Activated naive CD4-positive, alpha-beta T cell treated with Interleukin-2 at 50 U/mL for 16 hours (primary cell): Measurements from ENCODE around the gene MOB2.

Source experiments
- DNase-seq: peaks from one replicate; pipeline ENCODE4 v3.0.0-alpha.2; 2020

Gene MOB2

GRCh38 chr11:1502954-1503707 is 16.6 kb upstream of the MOB2 start:
- no peak for DNase-seq

GRCh38 chr11:1502168-1502953 is 15.8 kb upstream of the MOB2 start:
- no peak for DNase-seq

DNA sequence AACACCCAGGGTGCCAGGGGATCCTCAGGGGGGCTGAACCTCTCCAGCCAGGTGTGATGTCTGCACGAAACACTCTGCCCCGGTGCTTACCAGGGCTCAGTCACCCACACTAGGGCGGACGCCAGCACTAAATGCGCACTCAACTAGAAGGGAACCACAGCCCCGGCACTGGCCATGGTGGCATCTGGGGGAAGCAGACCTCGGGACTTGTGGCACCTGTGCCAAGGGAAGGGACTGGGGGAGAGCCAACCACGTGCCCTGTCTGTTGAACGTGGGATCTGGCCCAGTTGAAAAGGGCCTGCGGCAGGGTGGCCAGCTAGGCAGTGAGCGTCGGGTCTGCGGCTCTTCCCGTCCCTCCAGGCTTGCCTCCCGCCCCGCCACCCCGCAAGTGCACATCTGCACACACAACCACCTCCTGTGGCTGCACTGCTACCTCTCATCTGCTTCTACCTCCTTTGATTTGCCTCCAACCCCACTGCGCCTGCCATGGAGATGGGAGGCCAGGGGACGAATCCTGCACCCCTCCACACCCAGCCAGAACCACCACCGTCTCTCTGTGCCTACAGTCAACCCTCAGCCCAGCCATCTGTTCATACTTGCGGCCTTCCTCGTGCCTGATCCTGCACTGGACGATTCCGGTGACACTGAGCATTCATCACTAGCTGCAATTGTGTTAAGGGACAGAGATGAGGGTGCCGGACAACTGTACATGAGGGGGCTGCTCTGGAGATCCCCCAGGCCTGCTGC is 15.0 kb upstream of the MOB2 start:
- DNase-seq = no peak

DNA sequence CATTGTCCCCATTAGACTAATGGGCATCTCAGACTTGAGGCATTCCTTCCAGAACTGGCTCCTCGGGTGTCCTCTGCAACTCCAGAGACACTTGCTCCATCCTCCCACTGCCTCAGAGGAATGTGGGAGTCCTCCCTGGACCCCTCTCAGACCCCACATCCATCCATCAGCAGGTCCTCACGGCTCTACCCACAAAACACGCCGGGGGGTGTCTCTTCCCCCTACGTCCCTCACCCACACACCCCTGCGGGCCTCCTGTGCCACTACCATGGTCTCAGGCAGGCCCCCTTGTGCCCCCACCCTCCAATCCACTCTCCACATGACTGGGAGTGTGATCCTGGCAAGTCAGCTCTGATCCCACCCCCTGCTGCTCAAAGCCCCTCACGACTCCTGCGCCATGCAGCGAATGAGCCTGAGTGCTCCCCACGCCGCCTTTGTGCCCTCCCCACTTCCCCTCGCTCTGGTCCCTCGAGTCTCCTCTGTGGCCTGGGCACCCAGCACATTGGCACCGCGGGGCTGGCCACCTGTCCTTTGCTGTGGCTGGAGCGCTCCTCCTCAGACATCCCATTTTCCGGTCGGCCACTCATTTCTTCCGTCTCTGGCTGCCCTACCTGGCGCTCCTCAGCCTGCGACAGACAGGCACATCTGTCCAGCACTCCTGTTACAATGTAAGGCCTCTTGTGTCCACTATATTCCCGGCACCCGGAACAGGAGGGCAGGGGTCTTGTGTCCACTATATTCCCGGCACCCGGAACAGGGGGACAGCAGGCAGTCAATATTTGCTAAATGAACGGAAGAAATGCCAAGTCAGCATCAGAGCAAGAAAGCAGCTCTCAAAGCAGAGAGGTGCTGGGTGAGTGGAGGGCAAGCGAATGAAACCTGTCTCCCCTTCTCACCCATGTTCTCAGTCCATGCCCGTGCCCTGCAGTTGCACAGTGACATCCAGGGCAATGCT is 14.2 kb upstream of the MOB2 start:
- no peak for DNase-seq

GRCh38 chr11:1499899-1500298 is 13.3 kb upstream of the MOB2 start:
- DNase-seq = no peak

GRCh38 chr11:1499261-1499890 is 12.8 kb upstream of the MOB2 start:
- no peak for DNase-seq

DNA sequence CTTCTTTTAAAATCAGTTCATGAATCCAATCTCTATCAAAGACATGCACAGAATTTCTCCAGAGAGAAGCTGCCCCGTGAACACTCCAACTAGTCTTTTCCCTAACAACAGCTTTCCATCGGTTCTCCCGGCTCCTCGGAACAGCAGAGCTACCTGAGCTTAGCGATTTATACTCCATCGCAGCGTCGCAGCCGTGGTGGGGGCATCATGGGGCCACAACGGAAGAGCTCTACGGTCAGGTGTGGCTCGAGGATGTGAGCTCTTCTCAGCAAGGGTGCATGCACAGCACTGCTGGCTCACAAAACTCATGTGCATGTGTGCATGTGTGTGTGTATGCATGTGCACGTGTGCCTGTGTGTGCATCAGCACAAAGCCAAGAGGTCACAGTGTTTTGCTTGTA is 11.7 kb upstream of the MOB2 start:
- no peak for DNase-seq

DNA sequence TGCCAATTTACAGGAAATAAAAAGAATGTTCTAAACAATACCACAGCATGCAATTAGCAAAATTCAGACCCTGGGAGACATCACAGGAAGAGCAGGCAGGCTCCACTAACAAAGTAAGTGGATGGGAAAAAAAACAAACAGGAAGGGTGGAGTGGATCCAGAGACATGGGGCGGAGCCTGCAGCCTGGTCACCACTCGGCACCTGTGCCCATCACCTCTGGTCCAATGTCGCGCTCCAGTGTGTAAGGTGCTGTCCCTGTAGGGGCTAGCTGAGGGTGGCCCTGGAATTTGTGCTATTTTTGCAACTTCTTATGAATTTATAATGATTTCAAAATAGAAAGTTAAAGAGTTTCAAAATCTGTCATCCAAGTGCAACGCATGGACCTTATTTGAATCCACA is 11.0 kb upstream of the MOB2 start:
- no peak for DNase-seq

- DNase-seq = no peak
Observed at GRCh38 chr11:1496761-1497095, 10.1 kb upstream of the MOB2 start.

DNA sequence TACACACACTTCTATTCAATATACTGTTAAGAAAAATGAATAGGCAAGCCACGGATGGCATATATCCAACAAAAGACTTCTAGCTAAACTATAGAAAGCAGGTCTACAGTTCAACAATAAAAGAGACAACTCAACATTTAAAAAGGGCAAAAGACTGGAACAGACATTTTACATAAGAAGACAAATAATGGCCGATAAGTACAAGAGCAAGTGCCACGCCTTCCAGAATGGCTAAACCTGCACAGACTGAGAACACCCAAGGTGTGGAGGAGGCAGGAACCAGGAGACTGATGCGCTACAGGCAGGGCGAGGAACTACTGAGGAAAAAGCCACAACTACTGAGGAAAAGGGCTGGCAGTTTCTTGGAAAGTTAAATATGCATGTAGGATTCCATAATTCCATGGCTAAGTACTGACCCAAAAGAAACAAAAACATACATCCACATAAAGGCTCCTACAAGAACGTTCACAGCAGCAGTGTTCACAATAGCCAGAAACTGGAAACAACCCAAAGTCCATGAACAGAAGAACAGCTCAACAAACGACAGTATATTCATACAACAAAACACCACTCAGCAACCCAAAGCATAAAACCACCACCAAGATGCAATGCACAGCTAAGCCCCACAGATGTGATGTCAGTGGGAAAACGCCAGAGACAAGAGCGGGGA is 9.6 kb upstream of the MOB2 start:
- no peak for DNase-seq

DNA sequence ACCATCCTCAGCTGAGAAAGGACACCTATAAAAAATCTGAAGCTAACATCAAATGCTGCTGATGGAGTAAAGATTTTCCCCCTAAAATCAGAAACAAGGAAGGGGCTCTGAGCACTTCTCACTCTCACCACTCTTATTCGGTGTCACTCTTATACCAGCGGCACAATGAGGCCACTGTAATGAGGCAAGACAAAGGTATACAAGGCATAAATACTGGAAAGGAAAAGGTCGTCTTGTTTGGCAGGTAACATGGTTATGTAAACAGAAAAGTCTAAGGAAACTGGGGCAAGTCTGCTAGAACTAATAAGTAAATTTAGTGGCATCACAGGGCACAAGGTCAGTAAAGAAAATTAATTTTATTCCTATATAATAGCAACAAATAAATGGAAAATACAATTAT is 8.1 kb upstream of the MOB2 start:
- DNase-seq = no peak

- DNase-seq = no peak
Observed at GRCh38 chr11:1493650-1494244, 7.2 kb upstream of the MOB2 start.

DNA sequence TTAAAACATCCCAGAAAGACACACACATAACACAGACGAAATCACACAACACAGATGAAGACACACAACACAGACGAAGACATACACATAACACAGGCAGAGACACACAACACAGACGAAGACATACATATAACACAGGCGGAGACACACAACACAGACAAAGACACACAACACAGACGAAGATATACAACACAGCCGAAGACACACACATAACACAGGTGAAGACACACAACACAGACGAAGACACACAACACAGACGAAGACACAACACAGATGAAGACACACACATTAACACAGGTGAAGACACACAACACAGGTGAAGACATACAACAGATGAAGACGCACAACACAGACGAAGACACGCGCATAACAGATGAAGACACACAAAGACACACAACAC is 4.8 kb upstream of the MOB2 start:
- no peak for DNase-seq

DNA sequence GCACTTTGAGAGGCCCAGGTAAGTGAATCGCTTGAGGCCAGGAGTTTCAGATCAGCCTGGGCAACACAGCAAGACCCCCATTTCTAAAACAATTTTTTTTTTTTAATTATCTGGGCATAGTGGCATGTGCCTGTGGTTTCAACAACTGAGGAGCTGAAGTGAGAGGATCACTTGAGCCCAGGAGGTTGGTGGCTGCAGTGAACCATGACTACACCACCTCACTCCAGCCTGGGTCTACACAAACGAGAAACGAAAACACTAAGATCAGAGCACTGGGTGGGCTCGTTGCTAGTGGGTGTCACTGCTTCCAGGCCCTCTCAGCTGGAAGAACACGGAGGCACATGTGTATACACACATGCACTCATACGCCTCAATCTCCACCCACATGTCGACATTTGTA is 4.1 kb upstream of the MOB2 start:
- DNase-seq = no peak

GRCh38 chr11:1488575-1489180 is 2.1 kb upstream of the MOB2 start:
- no peak for DNase-seq

- no peak for DNase-seq
Observed at GRCh38 chr11:1487851-1488574, 1.4 kb upstream of the MOB2 start.

GRCh38 chr11:1487091-1487850 is 692 bp upstream of the MOB2 start:
- no peak for DNase-seq

GRCh38 chr11:1485504-1485885 is 1.1 kb downstream of the MOB2 start:
- no peak for DNase-seq
